Kidney (tissue), 14 donors: ENCODE results near the gene MYLK4. TPM values are rescaled to one million over a fixed set of nuclear protein-coding genes. Genes with fewer than 3 reads are reported as not detected.

ENCODE experiments used
- DNase-seq, 5 donors: peaks; one replicate each; pipeline ENCODE4 v3.0.0-alpha.2; 2013 to 2020
- FAIRE-seq: peaks from 2 replicates; lab custom pipeline; 2012; peaks lifted over from hg19 to GRCh38; lab: Jason Lieb, UNC
- H3K27ac ChIP-seq, 2 donors: one replicate each; pipeline ENCODE4 v1.7.0; 2013; ENCODE audit warnings: low read depth in 2 of 2, low read length in 2 of 2, inconsistent platforms in 1 of 2
- H3K27me3 ChIP-seq: one replicate; pipeline ENCODE4 v1.7.1; 2013; ENCODE audit warnings: low read length, inconsistent platforms; ENCODE audit not compliant: control insufficient read depth, insufficient read depth
- H3K36me3 ChIP-seq, 3 donors: one replicate each; pipeline versions ENCODE4 v1.7.0 to v1.7.1; 2013; ENCODE audit warnings: low read length in 3 of 3, control low read depth in 1 of 3, inconsistent platforms in 1 of 3; ENCODE audit not compliant: insufficient read depth in 3 of 3, control insufficient read depth in 2 of 3
- H3K4me1 ChIP-seq, 3 donors: one replicate each; pipeline versions ENCODE4 v1.7.0 to v1.7.1; 2013; ENCODE audit warnings: low read length in 3 of 3, inconsistent platforms in 1 of 3, low read depth in 1 of 3; ENCODE audit not compliant: control insufficient read depth in 2 of 3, insufficient read depth in 2 of 3
- H3K4me3 ChIP-seq, 3 donors: one replicate each; pipeline versions ENCODE4 v1.7.0 to v1.8.1; 2013; ENCODE audit warnings: low read length in 3 of 3, control low read depth in 1 of 3, inconsistent platforms in 1 of 3
- H3K9ac ChIP-seq, 3 donors: one replicate each; pipeline versions ENCODE4 v1.7.0 to v1.7.1; 2013; ENCODE audit warnings: low read length in 3 of 3, control low read depth in 1 of 3, inconsistent platforms in 1 of 3
- H3K9me3 ChIP-seq, 3 donors: one replicate each; pipeline versions ENCODE4 v1.7.0 to v1.7.1; 2013; ENCODE audit warnings: low read length in 3 of 3, control low read depth in 1 of 3, inconsistent platforms in 1 of 3; ENCODE audit not compliant: control insufficient read depth in 2 of 3, insufficient read depth in 1 of 3
- intact Hi-C: fragments of 100-400 bp; cut with DNase I; formaldehyde crosslinking; loops from one replicate; pipeline ENCODE4 v1.11.1; 2022
- polyA plus RNA-seq: library from polyadenylated mRNA; stranded (reverse); fragments of 350-450 nt; fragmentation: Illumina TruSeq; extraction: RNeasy Lipid Tissue Mini Kit (QIAGEN cat#74804); gene quantifications from one replicate; pipeline ENCODE4 v1.2.3, GENCODE V29; 2014; ENCODE audit warnings: low read depth, low replicate concordance; ENCODE audit not compliant: insufficient read depth
- total RNA-seq: library from RNA; stranded (reverse); fragmentation: NEBNext Ultra II Directional; extraction: Animal tissue kit (Norgen Biotek cat#: 25700); gene quantifications from one replicate; pipeline ENCODE4 v1.2.1, GENCODE V29; 2021
- TF ChIP-seq, protein P1 (sequence below): IDR thresholded peaks from 3 replicates; pipeline ENCODE4 v1.5.1; 2012; ENCODE audit warnings: mild to moderate bottlenecking, moderate library complexity, borderline replicate concordance; ENCODE audit not compliant: insufficient read depth; ENCODE audit errors: extremely low read depth
- donor health status: control.
- donor health status: control.
- donor health status: control.
- donor health status: control.
- donor health status: control.
- donor health status: DM: yes; HTN: yes; CAD: no.
- donor health status: Normal renal cell carcinoma (clear cell type).

The MYLK4 gene
- total and polyA plus RNA-seq, 2 donors from 2014 or later: 1.1 to 1.3 TPM

DNA sequence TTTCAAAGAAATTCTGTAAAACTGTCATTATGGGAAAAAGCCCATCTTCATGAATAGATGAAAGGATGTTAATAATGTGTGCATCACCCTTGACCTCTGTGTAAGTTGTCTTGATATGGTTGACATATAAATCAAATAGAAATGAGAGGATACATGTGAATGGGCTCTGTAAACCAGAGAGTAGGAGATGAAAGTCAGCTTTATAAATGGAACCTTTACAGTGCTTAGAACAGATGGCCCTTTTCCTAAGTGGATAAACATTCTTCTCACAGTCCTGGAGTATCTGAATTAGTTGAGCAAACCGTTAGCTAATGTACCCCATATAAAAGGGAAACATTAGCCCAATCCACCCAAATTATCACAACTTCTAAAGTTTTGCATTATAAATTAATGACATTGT lies 57.5 kb downstream of the MYLK4 start:
- Histone ChIP-seq H3K9me3 (no peaks in the 10 kb centered on the region), H3K4me3 (no peak overlapping the region), H3K9ac (no peak overlapping the region), H3K27me3 (no peaks in the 10 kb centered on the region), H3K36me3 (no peaks in the 10 kb centered on the region), H3K27ac (no peak overlapping the region), H3K4me1 (no peaks in the 10 kb centered on the region)
- TF ChIP-seq, protein P1, sequence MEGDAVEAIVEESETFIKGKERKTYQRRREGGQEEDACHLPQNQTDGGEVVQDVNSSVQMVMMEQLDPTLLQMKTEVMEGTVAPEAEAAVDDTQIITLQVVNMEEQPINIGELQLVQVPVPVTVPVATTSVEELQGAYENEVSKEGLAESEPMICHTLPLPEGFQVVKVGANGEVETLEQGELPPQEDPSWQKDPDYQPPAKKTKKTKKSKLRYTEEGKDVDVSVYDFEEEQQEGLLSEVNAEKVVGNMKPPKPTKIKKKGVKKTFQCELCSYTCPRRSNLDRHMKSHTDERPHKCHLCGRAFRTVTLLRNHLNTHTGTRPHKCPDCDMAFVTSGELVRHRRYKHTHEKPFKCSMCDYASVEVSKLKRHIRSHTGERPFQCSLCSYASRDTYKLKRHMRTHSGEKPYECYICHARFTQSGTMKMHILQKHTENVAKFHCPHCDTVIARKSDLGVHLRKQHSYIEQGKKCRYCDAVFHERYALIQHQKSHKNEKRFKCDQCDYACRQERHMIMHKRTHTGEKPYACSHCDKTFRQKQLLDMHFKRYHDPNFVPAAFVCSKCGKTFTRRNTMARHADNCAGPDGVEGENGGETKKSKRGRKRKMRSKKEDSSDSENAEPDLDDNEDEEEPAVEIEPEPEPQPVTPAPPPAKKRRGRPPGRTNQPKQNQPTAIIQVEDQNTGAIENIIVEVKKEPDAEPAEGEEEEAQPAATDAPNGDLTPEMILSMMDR: no peak
- FAIRE-seq: no peak
- no peak for DNase-seq
- intact Hi-C loops: no loop called here

DNA sequence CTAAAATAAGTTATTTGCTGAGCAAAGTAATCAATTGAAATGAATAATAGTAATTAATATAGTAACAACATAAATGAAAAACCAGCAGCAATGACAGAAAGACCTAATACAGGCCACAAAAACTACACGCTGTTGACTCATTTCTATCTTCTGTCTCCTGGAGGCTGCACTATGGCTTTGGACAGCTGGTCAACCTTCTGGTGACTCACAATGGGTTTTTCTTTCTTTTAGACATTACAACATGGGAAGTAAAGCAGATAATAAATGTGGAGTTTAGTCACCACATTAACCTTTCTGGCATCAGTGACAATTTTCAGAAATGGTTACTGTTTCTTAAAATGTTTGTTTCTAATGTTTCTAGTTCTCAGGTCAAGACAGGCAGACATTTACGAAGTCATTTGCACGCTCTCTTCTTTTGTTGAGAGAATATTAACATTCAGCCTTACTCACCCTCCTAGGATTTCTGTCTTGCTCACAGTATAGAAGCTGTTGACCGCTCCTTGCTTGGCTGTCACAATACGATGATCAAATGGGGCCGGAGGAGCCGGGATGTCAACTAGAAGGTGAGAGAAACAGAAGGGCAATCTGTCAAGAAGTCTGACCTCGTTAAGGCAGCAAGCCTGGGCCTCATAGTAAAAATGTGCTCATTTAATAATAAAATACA lies 62.2 kb downstream of the MYLK4 start:
- Histone ChIP-seq H3K4me1 (no peaks in the 10 kb centered on the region), H3K4me3 (no peak overlapping the region), H3K9ac (no peak overlapping the region), H3K27ac (no peak overlapping the region), H3K9me3 (no peaks in the 10 kb centered on the region), H3K36me3 (no peaks in the 10 kb centered on the region), H3K27me3 (no peaks in the 10 kb centered on the region)
- TF ChIP-seq, protein P1: no peak
- intact Hi-C loops: no loop called here
- DNase-seq: peak in 1 of 5 donors; percentile 9
- no peak for FAIRE-seq

DNA sequence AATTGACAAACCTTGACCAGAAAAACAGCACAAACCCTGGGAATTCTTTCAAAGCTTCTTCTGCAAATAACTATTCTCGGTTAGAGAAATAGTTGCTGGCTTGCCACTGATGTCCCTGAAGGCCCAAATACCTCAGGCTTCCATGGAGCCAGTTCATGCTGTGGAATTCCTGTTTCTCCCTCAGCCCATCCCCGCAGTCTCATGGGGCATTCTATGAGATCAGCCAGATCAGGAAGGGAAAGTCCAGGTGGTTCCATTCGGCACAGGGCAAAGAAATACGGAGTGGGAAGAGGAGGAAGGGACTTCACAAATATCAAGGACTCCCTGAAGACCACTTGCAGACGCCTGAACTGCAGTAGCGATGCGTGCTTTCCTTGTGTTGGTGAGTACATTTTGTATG lies 63.3 kb downstream of the MYLK4 start:
- Histone ChIP-seq H3K9me3 (no peaks in the 10 kb centered on the region), H3K27ac (no peak overlapping the region), H3K27me3 (no peaks in the 10 kb centered on the region), H3K4me1 (no peaks in the 10 kb centered on the region), H3K4me3 (no peak overlapping the region), H3K9ac (no peak overlapping the region), H3K36me3 (no peaks in the 10 kb centered on the region)
- TF ChIP-seq, protein P1: no peak
- DNase-seq (peak in 1 of 5 donors; percentile 5), FAIRE-seq (no peak)
- intact Hi-C loops: no loop called here
